ENCODE measurements around the gene SCN5A. TPM values are rescaled to one million over a fixed set of nuclear protein-coding genes. Genes with fewer than 3 reads are reported as not detected.

Gene SCN5A
- total RNA-seq, 2 donors from 2014 or later = 0.05 TPM; not detected in 1

- Mint-ChIP-seq H3K36me3 (ENCODE audit: insufficient read depth in 2 of 2) (no peaks in the 10 kb centered on the region), H3K9me3 (no peaks in the 10 kb centered on the region), H3K27me3 (ENCODE audit: low read depth) (peaks cover 6% of the 10 kb centered on the region), H3K4me1 (ENCODE audit: low read depth) (no peaks in the 10 kb centered on the region), H3K4me3 (no peak overlapping the region), H3K27ac (no peak overlapping the region)
- DNase-seq (no peak), ATAC-seq (replicated peaks in 1 of 2) (no peak)
Observed at GRCh38 chr3:38614091-38614490, 35.4 kb downstream of the SCN5A start.

GRCh38 chr3:38613426-38613825 lies 36.1 kb downstream of the SCN5A start:
- no peaks in the 10 kb centered on the region for H3K36me3 Mint-ChIP-seq (ENCODE audit: insufficient read depth in 2 of 2)
- no peak for ATAC-seq (replicated peaks in 1 of 2)
- DNase-seq = no peak
- H3K4me1 Mint-ChIP-seq (ENCODE audit: low read depth) = no peaks in the 10 kb centered on the region
- H3K27me3 Mint-ChIP-seq (ENCODE audit: low read depth) = peaks cover 6% of the 10 kb centered on the region
- H3K4me3 Mint-ChIP-seq = no peak overlapping the region
- no peaks in the 10 kb centered on the region for H3K9me3 Mint-ChIP-seq
- no peak overlapping the region for H3K27ac Mint-ChIP-seq

DNA sequence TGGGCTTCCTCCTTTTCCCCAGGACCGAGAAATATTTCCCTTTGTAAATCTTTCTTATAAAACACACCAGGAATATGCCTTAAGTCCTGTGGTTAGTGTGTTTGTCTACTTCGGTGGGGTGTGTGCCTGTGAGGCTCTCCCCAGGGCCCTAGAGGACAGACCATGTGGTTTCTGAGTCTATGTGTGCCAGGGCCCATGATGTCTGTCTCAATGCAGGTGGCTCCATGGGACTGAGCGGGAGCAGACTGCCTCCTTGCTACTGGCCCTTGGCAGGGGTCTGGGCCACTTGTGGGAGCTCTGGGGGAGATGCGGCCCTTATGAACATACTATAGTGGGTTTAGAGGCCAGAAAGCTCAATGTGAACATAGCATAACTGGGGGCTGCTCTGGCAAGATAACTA lies 37.6 kb downstream of the SCN5A start:
- Mint-ChIP-seq H3K9me3 (no peaks in the 10 kb centered on the region), H3K27ac (no peak overlapping the region), H3K4me3 (no peak overlapping the region), H3K36me3 (ENCODE audit: insufficient read depth in 2 of 2) (no peaks in the 10 kb centered on the region), H3K4me1 (ENCODE audit: low read depth) (no peaks in the 10 kb centered on the region), H3K27me3 (ENCODE audit: low read depth) (no peaks in the 10 kb centered on the region)
- ATAC-seq (replicated peaks in 1 of 2) (no peak), DNase-seq (no peak)

DNA sequence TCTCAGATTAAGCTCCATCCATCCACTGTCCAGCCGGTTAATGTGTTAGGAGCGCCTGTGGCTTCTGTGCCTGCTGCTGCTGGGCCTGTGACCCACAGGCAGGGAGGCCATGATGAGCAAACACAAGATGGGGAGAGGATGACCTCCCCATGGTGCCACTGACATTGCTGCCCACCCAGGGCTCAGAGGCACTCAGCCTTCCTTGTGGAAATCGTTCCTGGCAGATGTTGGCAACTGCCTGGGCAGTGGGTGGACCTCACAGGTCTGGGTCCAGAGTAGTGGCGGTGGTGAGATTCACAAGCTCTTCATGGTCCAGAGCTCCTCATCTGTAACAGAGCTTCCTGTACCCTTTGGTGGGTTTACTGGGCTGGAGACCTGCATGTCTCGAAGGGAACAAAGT lies 38.6 kb downstream of the SCN5A start:
- no peak for DNase-seq
- H3K9me3 Mint-ChIP-seq = no peaks in the 10 kb centered on the region
- H3K27me3 Mint-ChIP-seq (ENCODE audit: low read depth) = no peaks in the 10 kb centered on the region
- H3K4me3 Mint-ChIP-seq = no peak overlapping the region
- no peak overlapping the region for H3K27ac Mint-ChIP-seq
- H3K4me1 Mint-ChIP-seq (ENCODE audit: low read depth) = no peaks in the 10 kb centered on the region
- H3K36me3 Mint-ChIP-seq (ENCODE audit: insufficient read depth in 2 of 2) = no peaks in the 10 kb centered on the region
- ATAC-seq (replicated peaks in 1 of 2) = no peak

DNA sequence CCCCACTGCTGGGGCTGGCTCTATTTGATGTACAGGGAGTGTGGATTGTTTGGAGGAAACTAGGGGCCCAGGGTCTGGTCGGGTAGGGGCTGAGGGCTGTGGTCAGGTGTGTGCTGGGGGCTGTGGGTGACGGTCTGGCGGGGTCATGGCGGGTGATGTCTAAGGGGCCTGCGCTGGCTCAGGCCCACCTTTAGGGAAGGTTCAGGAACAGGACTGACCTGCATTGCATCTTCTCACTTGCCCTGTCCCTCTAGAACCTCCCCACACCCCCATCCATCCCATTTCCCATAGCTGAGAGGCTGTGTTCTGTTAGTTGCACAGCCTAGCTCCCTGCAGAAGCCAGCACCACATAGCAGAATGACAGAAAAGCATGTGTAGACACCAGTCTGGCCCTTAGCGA lies 39.1 kb downstream of the SCN5A start:
- H3K36me3 Mint-ChIP-seq (ENCODE audit: insufficient read depth in 2 of 2) = no peaks in the 10 kb centered on the region
- H3K27me3 Mint-ChIP-seq (ENCODE audit: low read depth) = no peaks in the 10 kb centered on the region
- H3K4me3 Mint-ChIP-seq = no peak overlapping the region
- DNase-seq = no peak
- H3K27ac Mint-ChIP-seq = no peak overlapping the region
- H3K9me3 Mint-ChIP-seq = no peaks in the 10 kb centered on the region
- H3K4me1 Mint-ChIP-seq (ENCODE audit: low read depth) = no peaks in the 10 kb centered on the region
- no peak for ATAC-seq (replicated peaks in 1 of 2)

DNA sequence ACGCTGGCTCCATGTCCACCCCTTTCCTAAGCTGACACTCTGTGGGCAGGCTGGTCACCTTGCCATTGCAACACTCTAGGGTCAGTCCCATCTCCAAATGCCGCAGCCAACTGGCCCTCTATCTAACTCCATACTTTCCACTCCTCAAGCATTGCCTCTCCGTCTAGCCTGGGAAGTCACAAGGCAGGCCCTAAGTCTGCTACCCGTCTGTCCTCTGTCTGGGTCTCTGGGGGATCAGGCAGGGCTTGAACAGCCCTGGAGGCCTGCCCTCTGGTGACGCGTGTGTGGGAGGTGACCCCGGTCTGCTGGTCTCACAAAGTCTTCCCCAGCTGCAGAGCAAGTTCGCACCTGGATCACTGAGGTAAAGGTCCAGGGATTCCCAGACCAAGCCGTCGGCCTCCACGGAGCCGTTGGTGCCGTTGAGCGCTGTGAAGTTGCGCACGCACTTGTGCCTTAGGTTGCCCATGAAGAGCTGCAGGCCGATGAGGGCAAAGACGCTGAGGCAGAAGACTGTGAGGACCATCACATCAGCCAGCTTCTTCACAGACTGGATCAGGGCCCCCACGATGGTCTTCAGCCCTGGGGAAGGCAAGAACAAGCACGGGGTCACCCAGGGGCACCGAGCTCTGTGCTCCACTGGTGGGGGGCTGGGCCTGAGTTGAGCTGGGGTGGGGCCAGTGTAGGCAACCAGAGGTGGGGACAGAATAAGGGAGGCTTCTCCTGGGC lies 39.9 kb downstream of the SCN5A start:
- Mint-ChIP-seq H3K36me3 (ENCODE audit: insufficient read depth in 2 of 2) (no peaks in the 10 kb centered on the region), H3K4me3 (no peak overlapping the region), H3K27ac (no peak overlapping the region), H3K4me1 (ENCODE audit: low read depth) (no peaks in the 10 kb centered on the region), H3K9me3 (no peaks in the 10 kb centered on the region), H3K27me3 (ENCODE audit: low read depth) (no peaks in the 10 kb centered on the region)
- no peak for ATAC-seq (replicated peaks in 1 of 2)
- DNase-seq = no peak

GRCh38 chr3:38608961-38609360 lies 40.5 kb downstream of the SCN5A start:
- Mint-ChIP-seq H3K36me3 (ENCODE audit: insufficient read depth in 2 of 2) (no peaks in the 10 kb centered on the region), H3K9me3 (no peaks in the 10 kb centered on the region), H3K4me1 (ENCODE audit: low read depth) (no peaks in the 10 kb centered on the region), H3K27me3 (ENCODE audit: low read depth) (no peaks in the 10 kb centered on the region), H3K4me3 (no peak overlapping the region), H3K27ac (no peak overlapping the region)
- no peak for DNase-seq
- ATAC-seq (replicated peaks in 1 of 2) = no peak

- no peaks in the 10 kb centered on the region for H3K27me3 Mint-ChIP-seq (ENCODE audit: low read depth)
- H3K27ac Mint-ChIP-seq = no peak overlapping the region
- H3K9me3 Mint-ChIP-seq = no peaks in the 10 kb centered on the region
- H3K4me1 Mint-ChIP-seq (ENCODE audit: low read depth) = no peaks in the 10 kb centered on the region
- no peak for ATAC-seq (replicated peaks in 1 of 2)
- no peaks in the 10 kb centered on the region for H3K36me3 Mint-ChIP-seq (ENCODE audit: insufficient read depth in 2 of 2)
- no peak for DNase-seq
- H3K4me3 Mint-ChIP-seq = no peak overlapping the region
Observed at GRCh38 chr3:38608086-38608775, 41.3 kb downstream of the SCN5A start.

DNA sequence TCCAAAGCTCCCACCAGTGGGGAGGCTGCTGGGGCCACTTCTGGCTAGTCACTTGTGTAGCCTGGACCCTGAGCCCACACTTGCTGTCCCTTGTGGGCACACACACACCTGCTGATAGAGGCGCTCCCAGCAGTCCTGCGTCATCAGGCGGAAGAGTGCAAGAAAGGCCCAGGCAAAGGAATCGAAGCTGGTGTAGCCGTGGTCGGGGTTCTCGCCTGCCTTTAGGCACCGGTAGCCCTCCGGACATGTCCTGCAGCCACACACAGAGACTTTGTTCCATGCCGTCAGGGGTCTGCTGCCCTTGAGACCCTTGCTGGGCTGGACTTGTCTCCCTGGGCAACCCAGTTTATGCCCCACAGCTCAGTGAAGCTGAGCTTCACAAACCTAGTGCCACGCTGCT lies 42.9 kb downstream of the SCN5A start:
- Mint-ChIP-seq H3K9me3 (no peaks in the 10 kb centered on the region), H3K27me3 (ENCODE audit: low read depth) (no peaks in the 10 kb centered on the region), H3K4me1 (ENCODE audit: low read depth) (no peaks in the 10 kb centered on the region), H3K36me3 (ENCODE audit: insufficient read depth in 2 of 2) (no peaks in the 10 kb centered on the region), H3K27ac (no peak overlapping the region), H3K4me3 (no peak overlapping the region)
- ATAC-seq (replicated peaks in 1 of 2) (no peak), DNase-seq (no peak)

DNA sequence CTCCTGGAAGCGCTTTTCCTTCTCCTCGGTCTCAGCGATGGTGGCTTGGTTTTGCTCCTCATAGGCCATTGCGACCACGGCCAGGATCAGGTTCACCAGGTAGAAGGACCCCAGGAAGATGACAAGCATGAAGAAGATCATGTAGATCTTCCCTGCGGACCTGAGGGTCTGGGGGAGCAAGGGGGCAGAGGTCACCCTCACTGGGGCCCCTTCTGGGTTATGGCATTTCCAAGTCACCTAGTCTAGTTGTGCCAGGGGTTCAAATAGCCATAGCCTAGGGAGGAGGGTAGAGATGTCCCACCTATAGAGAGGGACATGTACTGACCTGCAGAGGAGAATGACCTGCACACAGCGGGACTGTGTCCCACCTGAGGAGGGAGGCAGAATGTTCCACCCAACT lies 43.5 kb downstream of the SCN5A start:
- no peak overlapping the region for H3K27ac Mint-ChIP-seq
- no peak overlapping the region for H3K4me3 Mint-ChIP-seq
- ATAC-seq (replicated peaks in 1 of 2) (no peak), DNase-seq (no peak)
- no peaks in the 10 kb centered on the region for H3K4me1 Mint-ChIP-seq (ENCODE audit: low read depth)
- no peaks in the 10 kb centered on the region for H3K27me3 Mint-ChIP-seq (ENCODE audit: low read depth)
- H3K9me3 Mint-ChIP-seq = no peaks in the 10 kb centered on the region
- H3K36me3 Mint-ChIP-seq (ENCODE audit: insufficient read depth in 2 of 2) = no peaks in the 10 kb centered on the region

DNA sequence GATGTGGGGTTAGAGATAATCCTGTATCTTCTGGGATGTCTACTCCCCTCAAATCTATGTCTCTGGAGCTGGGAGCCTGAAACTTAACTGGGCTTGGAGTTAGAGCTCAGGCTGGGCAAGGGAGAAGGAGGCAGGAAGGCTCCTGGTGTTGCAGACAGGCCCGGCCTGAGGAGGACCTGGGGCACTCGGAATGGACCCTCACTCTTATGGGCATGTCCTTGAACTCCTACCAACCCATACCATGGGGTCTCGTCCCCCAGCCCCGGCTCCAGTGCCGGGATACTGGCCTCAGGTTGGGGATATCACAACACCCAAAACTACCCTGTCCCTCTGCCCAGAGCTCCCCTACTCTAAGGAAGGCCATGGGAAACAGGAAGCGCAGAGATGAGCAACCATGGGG lies 45.2 kb downstream of the SCN5A start:
- no peak overlapping the region for H3K4me3 Mint-ChIP-seq
- H3K27ac Mint-ChIP-seq = no peak overlapping the region
- no peaks in the 10 kb centered on the region for H3K36me3 Mint-ChIP-seq (ENCODE audit: insufficient read depth in 2 of 2)
- DNase-seq = no peak
- ATAC-seq (replicated peaks in 1 of 2) = no peak
- no peaks in the 10 kb centered on the region for H3K4me1 Mint-ChIP-seq (ENCODE audit: low read depth)
- H3K27me3 Mint-ChIP-seq (ENCODE audit: low read depth) = no peaks in the 10 kb centered on the region
- H3K9me3 Mint-ChIP-seq = no peaks in the 10 kb centered on the region

- DNase-seq (no peak), ATAC-seq (replicated peaks in 1 of 2) (no peak)
- no peak overlapping the region for H3K4me3 Mint-ChIP-seq
- no peaks in the 10 kb centered on the region for H3K36me3 Mint-ChIP-seq (ENCODE audit: insufficient read depth in 2 of 2)
- H3K27ac Mint-ChIP-seq = no peak overlapping the region
- H3K4me1 Mint-ChIP-seq (ENCODE audit: low read depth) = no peaks in the 10 kb centered on the region
- no peaks in the 10 kb centered on the region for H3K9me3 Mint-ChIP-seq
- no peaks in the 10 kb centered on the region for H3K27me3 Mint-ChIP-seq (ENCODE audit: low read depth)
Observed at GRCh38 chr3:38603731-38604131, 45.8 kb downstream of the SCN5A start.

DNA sequence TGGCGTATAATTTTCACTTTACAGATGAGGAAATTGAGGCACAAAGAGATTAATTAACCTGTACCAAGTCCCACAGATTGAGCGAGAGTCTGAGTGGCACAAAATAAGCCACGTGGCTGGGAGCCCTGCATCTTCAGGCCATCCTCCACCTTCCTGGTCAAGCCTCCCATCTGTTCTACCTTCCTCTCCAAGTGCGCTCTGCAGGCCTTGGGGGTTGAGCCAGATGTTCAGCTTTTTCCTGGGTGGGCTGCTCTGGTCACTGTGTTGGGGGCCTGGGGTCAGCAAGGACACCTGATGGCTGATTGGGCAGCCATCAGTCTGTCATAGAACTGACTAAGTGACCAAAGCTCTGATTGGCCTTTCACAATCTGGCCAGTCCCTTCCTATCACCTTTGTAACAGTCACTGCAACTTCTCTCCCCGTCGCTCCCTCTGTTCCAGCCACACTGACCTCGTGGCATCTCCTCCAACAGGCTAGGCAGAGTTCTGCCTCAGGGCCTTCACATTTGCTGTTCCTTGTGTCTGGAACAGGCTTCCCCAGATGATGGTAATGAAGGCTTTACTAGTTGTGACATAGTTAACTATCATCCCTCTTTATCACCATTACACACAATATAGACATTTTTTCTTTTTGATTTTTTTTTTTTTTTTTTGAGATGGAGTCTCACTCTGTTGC lies 46.8 kb downstream of the SCN5A start:
- Mint-ChIP-seq H3K27me3 (ENCODE audit: low read depth) (no peaks in the 10 kb centered on the region), H3K9me3 (no peaks in the 10 kb centered on the region), H3K4me3 (no peak overlapping the region), H3K36me3 (ENCODE audit: insufficient read depth in 2 of 2) (no peaks in the 10 kb centered on the region), H3K4me1 (ENCODE audit: low read depth) (no peaks in the 10 kb centered on the region), H3K27ac (no peak overlapping the region)
- DNase-seq (no peak), ATAC-seq (replicated peaks in 1 of 2) (no peak)

Measured in activated T-cell treated with anti-CD3 and anti-CD28 coated beads, Interleukin-2, amount 50 U/mL, for 72 hours (primary cell).